Stimulated activated CD8-positive, alpha-beta memory T cell treated with anti-CD3 and anti-CD28 coated beads, Interleukin-15, amount 100 ng/mL, for 1 hour (primary cell): ENCODE measurements around the gene TTLL6.
"Not testable (repeated sequence)": the region's sequence is repeated elsewhere in the genome, so short reads cannot be mapped to it uniquely, and the experiment has no call there.

ENCODE experiments used
- DNase-seq: peaks from one replicate; pipeline ENCODE4 v3.0.0-alpha.2; 2020; ENCODE audit warnings: low read depth

The TTLL6 gene

DNA sequence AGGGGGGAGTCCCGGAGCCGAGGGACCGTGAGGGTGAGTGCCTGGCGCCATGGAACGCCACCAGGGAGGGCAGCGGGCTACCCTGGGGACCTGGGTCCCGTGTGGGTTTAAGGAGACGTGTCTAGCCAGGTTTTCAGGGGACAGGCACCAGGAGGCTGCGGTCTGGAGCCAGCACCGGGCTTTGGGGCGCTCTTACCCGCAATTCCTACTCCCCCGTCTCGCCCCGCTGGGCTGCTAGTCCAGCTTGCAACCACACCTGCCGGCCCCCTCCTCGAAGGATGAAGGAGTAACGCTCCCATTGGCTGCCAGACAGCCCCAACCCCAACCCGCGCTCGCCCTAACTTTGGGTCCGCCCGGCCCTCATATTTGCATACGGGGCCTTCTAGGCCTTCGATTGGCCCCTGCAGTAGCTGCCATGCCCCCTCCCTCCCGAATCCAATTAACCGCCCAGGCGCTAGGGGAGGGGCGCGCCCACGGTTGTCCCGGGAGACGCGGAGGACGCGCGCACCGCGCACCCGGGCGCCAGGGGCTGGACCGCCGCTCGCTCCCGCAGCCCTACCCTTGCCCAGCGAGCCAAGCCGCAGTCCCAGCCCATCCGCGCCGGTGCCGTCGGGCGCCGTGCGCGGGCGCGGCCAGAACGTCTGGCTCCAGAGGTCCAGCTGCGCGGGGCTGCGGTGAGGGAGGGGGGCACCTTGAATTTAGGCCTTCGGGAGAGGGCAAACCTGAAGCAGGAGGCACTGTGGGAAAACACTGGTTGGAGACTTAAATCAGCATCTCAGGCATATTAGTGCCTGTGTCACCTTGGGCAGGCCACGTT is at the start of gene TTLL6:
Gene TTLL6, minus strand, starts transcription at position 456 of the 817 bp plus-strand sequence. Its CDS starts 157 bp downstream, at position 299.
- DNase-seq: peak; percentile 43

DNA sequence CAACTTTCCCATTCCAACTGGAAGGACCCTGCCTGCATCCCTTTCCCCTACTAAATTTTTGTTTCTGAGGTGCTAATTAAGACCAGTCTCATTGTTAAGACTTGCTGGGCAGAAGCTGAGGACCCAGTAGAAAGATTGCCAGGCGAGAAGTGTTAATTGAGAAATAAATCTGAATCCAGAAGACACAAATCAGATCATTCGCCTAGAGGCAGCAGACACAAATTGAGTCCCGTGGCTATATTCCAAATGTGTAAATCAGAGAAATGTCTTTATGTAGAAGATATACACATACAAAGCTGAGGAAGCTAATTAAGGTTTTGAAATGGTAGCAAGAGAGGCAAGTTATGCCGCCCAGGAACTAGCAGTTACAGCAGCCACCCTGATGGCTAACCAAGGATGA is 43.4 kb upstream of the TTLL6 start:
- DNase-seq: no peak

DNA sequence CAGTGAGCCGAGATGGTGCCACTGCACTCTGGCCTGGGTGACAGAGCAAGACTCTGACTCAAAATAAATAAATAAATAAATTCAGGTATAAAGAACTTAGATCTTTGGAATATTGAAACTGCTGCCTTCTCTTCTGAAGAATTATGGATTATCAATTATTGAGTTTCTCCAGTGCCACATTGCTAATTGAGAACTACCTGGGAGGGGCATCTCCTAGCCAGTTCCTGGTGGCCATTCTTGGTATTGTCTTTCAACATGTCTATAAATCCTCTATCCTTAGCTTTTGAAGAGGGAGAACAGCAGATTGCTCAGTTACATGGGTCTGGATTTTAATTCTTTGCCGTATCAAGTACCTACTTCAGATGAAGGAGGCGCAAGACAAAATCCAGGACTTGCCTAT is 43.0 kb upstream of the TTLL6 start:
- no peak for DNase-seq

DNA sequence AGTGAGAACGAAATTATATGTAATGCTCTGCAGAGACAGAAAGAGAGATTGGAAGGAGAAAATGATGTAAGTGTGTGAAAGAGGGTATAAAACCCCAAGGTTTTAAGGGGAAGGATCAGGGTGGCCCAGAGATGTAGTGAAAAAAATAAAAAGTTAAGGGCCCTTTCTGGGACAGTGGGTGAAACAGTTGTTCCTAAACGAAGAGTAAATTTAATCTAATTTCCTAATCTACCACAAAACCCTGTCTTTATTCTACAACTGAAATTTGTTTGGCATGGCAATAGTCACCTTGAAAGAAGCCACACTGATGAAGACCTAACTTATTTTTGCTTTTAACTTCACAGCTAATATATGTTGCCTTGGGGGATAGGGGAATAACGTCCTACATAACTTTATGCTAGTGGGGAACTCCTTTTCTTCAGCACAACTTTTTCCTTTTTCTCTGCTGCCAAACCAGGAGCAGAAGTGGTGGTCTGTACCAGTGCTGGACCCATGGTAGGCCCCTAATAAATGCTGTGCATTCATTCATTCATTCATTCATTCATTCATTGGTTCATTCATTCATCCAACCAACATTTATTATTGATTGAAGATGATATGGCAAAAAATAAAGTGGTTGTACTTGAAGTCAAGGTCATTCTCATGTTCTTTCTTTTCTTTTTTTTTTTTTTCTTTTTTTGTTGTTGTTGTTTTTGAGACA is 39.2 kb upstream of the TTLL6 start:
- no peak for DNase-seq

DNA sequence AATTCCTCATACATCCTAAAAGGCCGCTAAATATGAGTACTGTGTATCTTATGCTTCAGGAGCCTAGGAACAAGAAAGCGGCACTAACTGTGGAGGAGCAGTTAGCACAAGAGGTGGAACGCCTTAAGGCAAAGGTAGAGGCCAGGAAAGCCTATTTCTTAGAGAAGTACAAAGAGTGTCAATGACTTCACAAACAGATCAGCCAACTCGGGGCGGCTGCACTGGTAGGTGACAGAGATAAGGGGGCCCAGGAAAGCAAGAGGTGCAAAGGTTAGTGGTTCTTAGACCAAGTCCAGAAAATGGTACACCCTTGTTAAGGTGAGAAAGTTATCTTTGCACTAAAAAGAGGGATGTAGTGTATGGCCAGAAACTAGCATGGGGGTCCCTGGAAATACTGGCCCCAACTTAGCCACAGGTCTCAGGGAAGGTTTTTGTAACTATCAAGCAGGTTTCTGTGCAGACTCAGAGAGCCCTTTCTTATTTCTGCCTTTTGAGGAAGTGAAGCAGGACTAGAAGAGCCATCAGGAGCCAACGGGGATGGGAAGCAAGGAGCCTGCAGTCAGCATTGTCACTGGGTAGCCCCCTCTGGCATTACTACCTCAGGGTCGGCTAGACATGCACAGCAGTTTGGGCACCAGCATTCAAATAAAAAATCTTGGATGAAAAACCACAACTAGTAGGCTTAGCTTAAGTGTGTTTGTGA is 37.9 kb upstream of the TTLL6 start:
- no peak for DNase-seq

DNA sequence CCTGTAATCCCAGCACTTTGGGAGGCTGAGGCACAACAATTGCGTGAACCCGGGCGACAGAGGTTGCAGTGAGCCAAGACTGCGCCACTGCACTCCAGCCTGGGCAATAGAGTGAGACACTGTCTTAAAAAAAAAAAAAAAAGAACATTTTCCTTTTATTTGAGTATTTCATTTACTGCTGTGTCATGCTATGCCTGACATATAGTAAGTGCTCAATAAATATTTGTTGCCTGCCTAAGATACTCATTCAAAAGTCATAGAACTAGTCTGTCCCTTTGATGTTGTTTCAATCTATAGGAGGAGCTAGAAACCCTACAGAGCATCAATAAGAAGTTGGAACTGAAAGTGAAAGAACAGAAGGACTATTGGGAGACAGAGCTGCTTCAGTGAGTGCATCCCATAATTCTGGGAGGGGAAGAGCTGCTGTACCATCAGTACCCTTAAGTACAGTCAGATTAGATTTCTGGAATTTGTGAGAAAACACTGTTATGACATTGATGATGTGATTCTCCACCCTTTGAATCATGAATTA is 33.8 kb upstream of the TTLL6 start:
- no peak for DNase-seq

DNA sequence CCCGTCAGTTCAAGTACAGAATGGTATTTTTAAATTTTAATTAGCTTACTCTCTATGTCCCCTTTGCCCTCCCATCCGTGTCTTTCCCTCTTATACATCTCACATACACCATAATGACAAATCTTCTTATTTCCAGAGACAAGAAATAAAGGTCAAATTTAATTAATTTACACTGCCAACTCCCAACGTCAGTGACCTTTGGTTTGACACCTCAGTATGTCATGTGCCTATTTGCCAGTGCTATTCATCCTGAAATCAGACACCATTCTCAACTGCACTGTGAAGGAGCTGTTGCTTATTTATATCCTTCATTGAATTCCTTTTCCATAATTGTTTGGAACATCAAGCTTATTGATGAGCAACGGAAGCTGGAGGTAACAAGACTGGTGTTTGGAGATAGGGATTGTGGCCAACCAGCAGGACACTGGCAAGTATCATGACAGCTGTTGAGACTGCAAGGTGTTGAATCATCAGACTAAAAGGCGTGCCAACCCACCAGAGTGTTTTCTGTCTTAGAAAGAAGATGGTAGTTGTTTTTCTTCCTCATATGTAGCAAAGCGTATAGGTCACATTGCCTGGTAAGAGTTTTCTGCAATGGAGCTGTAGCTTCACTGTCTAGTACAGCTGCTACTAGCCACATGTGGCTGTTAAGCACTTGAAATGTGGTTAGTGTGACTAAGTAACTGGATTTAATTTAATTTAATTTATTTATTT is 26.3 kb upstream of the TTLL6 start:
- no peak for DNase-seq

DNA sequence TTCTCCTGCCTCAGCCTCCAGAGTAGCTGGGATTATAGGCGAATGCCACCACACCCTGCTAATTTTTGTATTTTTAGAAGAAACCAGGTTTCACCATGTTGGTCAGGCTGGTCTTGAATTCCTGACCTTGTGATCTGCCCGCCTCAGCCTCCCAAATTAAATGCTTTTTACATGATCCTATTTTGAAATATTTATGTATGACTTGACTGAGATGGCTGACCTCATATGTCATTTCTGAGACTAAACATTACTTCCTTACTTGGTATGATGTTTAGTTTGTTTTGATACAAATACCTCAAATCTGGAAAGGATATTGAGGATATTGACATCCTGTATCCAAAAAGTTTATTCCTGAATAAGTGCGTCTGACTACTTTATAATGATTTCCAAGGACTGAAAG is 25.7 kb upstream of the TTLL6 start:
- DNase-seq: no peak

DNA sequence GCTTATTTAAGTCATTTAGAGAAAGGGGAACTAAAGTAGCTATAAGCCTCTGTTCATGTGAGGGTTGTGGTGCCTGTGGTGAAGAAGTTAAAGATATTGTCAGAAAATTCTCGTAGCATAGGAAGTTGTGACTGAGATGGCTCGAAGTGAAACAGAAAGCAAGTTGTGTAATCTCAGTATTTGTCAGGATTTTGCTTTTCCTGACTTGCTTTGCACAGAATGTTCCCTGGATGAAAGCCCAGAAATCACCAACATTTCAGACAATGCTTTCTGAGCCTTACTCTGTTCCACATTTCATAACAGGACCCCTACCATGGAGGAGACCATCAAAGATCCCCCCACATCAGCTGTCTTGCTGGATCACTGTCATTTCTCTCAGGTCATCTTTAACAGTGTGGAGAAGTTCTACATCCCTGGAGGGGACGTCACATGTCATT is 24.4 kb upstream of the TTLL6 start:
- no peak for DNase-seq

DNA sequence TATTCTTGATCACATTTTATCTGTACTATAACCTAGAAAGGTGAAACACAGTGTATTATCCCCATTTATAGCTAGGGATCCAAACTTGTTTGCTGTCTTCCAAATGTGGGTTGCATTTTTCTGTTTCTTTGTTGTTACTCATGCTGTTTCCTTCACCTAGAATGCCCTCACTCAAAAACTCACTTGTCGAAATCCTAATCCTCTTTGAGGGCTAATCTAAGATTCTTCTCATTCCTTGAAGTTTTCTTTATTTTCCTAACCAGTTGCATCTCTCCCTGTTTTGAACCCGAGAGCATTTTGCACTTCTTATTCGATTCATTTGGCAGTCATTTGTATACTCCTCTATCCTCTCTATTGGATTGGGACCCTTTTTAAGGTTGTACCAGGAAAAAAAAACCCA is 23.4 kb upstream of the TTLL6 start:
- no peak for DNase-seq

DNA sequence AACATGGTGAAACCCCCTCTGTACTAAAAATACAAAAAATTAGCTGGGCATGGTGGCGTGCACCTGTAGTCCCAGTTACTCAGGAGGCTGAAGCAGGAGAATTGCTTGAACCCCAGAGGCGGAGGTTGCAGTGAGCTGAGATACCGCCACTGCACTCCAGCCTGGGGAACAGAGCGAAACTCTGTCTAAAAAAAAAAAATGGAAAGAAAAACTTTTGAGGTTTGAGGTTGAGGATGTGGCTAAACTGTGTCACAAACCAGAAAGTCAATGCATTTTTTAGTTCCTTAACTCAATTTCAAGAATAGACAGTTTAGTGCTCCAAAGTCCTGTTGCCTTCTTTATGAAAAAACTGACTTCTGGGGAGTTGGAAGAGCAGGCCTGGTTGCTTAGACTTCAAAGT is 20.4 kb upstream of the TTLL6 start:
- DNase-seq: not testable (repeated sequence)

DNA sequence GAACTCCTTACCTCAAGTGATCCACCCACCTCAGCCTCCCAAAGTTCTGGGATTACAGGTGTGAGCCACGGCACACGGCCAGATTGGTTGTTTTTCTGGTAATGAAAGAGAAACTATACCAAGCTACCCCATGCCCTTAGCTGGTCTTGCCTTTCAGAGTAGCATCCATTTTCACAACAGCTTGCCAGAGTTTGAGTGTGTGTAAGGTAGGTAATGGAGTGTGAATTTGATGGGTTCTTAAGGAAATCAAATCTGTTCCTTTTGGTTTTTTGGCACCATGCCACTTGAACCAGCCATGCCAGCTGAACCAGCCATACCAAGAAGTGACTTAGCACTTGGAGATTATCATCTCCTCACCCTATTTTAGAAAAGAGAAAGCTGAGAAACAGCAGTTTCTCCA is 18.9 kb upstream of the TTLL6 start:
- no peak for DNase-seq

DNA sequence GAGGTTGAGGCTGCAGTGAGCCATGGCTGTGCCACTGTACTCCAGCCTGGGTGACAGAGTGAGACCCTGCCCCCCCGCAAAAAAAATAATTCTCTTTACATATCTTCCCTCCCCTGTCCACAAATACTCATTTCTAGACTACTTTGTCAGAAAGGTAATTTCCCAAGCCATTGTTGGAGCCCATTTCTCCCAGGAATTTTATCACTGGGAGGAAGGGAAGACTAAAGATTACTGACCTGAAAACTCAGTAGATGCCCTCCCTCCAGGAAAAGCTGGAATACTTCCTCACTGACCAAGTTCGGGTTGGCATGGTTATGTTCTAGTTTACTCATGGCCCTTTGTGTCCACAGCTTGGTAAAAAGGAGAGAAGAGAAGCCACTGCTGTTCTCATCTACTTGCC is 17.9 kb upstream of the TTLL6 start:
- DNase-seq: no peak

DNA sequence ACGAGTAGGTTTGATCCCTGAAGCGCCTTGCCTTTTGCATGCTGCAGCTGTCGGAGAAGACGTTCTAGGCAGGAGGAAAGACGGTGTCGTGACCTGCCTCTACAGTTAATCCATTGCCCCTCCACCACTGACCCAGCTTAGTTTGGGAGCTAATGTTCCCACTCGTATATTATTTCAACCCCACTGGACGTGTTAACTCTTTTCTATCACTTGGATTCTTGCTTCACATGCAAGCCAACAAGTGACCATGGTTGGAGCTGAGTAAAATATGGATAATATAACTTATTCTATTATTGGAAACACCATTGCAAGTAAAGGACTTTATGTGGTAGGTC is 14.5 kb upstream of the TTLL6 start:
- no peak for DNase-seq

DNA sequence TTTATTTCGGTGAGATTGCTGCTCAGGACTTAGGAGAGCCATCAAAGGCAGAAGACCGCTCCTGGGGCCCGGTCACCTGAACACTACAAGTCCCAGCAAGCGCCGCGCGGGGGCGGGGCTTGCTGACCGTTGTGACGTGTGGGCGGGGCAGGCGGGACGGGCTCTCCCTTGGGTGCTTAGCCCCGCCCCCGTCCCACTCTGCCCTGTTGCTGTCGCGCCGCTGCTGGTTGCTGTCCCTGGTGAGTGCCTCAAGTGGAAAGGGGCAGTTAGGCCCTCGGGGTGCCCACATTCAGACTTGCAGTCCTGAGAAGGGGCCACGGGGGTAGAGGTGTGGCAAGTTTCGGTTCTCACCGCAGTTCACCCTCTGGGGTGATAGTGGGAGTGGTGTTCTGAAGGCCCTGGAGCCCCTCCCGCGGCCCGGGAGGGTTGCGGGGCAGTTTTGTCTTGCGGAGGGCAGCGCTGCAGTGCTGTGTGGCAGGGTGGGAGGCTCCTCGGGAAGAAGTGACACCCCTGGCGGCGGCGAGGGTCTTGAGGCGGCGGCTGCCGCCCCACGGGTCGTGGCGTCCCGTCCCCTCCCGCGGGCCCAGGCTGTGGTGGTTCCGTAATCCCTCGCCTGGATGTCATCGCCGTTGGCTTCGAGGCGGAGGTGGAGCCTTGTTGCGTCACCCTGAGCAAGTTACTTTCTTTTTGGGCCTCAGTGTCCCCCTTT is 14.0 kb upstream of the TTLL6 start, which contains the start of gene CALCOCO2:
Gene CALCOCO2, plus strand, starts transcription at position 196 of the 709 bp plus-strand sequence. CDS start 10,673 bp downstream, outside the sequence.
- DNase-seq: peak; percentile 75

DNA sequence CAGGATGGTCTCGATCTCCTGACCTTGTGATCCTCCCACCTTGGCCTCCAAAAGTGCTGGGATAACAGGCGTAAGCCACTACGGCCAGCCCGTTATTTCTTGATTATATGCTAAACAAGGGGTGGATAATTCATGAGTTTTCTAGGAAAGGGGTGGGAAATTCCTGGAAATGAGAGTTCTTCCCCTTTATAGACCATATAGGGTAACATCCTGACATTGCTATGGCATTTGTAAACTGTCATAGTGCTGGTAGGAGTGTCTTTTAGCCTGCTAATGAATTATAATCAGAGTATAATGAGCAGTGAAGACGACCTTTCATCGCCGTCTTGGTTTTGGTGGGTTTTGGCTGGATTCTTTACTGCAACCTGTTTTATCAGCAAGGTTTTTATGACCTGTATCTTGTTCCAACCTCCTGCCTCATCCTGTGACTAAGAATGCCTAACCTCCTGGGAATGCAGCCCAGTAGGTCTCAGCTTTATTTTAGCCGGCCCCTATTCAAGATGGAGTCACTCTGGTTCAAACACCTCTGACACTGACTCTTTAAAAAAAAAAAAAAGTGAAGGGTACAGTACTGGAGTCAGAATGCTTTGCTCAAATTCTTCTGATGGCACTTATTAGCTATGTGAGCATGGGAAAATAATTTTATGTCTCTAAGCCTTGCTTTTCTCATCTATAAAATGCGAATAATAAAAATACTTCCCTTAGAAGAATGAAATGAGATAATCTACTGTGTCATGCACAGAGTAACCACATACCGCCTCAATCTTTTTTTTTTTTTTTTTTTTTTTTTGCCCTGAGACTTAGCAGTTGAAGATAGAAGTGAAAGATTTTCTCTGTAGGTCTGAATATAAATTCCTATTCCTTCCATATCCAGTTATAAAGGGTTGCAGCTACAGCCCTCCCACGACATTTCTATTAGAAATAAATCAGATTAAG is 8.7 kb upstream of the TTLL6 start:
- DNase-seq: no peak

DNA sequence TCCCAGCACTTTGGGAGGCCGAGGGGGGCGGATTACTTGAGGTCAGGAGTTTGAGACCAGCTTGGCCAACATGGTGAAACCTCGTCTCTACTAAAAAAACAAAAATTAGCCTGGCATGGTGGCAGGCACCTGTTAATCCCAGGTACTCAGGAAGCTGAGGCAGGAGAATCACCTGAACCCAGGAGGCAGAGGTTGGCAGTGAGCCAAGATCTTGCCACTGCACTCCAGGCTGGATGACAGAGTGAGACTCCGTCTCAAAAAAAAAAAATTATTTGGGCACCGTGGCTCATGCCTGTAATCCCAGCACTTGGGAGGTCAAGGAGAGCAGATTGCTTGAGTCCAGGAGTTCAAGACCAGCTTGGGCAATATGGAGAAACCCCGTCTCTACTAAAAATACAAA is 3.9 kb upstream of the TTLL6 start:
- not testable (repeated sequence) for DNase-seq

DNA sequence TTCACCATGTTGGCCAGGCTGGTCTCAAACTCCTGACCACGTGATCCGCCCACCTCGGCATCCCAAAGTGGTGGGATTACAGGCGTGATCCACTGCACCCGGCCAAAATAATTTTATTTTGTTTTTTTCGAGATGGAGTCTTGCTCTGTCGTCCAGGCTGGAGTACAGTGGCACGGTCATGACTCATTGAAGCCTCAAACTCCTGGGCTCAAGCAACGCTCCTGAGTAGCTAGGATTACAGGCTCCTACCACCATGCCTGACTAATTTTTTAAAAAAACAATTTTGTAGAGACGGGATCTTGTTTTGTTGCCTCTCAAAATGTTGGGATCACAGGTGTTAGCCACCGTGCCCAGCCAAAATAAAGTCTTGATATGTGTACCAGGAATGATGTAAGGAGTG is 2.4 kb upstream of the TTLL6 start:
- DNase-seq: no peak

DNA sequence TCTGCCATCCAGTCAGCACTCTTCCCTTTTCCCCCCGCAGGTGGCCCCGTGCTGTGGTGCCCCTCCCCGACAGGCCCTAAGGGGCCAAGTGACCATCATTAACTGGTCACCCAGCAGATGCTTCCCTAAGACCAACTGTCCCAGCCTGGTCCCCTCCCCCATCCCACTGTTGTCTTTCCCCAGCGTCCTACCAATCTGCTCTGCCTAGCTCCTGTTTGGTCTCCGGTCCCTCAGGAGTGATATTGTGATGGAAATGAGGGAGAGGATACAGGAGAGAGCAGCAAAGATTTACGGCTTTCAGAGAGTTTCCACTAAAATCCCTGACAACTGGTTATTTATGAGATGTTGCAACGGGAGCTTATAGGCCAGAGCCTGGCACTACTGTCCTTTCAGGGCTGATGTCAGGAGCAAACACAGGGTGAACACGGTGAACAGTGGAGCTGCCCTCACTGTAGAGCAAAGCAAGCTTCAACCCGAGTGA is 1.4 kb upstream of the TTLL6 start:
- no peak for DNase-seq

DNA sequence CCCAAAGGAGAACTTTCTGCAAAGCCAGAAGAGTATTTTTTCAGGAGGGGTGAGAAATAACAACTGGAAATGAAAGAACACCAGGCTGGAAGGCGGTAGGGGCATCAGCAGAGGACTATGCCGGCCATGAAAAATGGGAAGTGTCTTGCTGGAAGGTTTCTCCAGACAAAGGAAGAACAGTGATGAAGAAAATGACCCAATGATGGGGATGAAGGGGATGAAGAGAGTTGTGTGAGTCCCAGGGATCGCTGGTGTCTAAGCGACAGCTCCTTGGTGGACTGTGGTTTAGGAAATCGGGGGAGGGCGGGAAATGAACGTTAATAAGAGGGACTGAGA is 623 bp downstream of the TTLL6 start:
- DNase-seq: no peak
